T-cell (primary cell): ENCODE data around the gene MRPS14. TPM values are rescaled to one million over a fixed set of nuclear protein-coding genes. Genes with fewer than 3 reads are reported as not detected.

Experiments
- ATAC-seq, 4 experiments: fragments of 200-7000 bp in 3 of 4; fragments of 150-1000 bp in 1 of 4; cut with Tn5 transposase; replicated peaks in 1 of 4; 1 replicate in 3 of 4; 2 replicates in 1 of 4; pipeline ENCODE4 v1.10.0; 2021; ENCODE audit warnings: moderate library complexity in 3 of 4, mild to moderate bottlenecking in 2 of 4, moderate number of reproducible peaks in 1 of 4
- CTCF ChIA-PET, 2 donors: fragments of 300-600 bp; sonication (Branson Sonifier 250); formaldehyde crosslinking; loops; one replicate each; lab custom pipeline; 2022; ENCODE audit warnings: antibody characterized with exemption in 2 of 2; lab: Charles Lee
- POLR2A ChIA-PET, 2 donors: fragments of 300-600 bp; sonication (Branson Sonifier 250); formaldehyde crosslinking; loops; one replicate each; lab custom pipeline; 2022; ENCODE audit warnings: antibody characterized with exemption in 2 of 2; lab: Charles Lee
- DNase-seq, 35 experiments: peaks; one replicate each; pipeline versions ENCODE4 v3.0.0 to v3.0.0-alpha.2; 2013 to 2023
- H3K27ac ChIP-seq: one replicate; pipeline ENCODE4 v1.5.1; 2013; ENCODE audit warnings: low read length
- H3K27me3 ChIP-seq, 2 experiments: replicated peaks in 1 of 2; 1 replicate in 1 of 2; 2 replicates in 1 of 2; pipeline versions ENCODE4 v1.6.1 to v1.7.0; 2013; ENCODE audit warnings: low read length in 1 of 2, mixed read lengths in 1 of 2; ENCODE audit not compliant: control insufficient read depth in 2 of 2, insufficient read depth in 2 of 2; ENCODE audit errors: extremely low read depth in 1 of 2
- H3K36me3 ChIP-seq, 2 donors: 1 replicate in 1 of 2; 2 replicates in 1 of 2; pipeline versions ENCODE4 v1.6.1 to v1.7.0; 2013; ENCODE audit warnings: low read length in 1 of 2; ENCODE audit not compliant: control insufficient read depth in 2 of 2, insufficient read depth in 1 of 2; ENCODE audit errors: extremely low read depth in 1 of 2
- H3K4me1 ChIP-seq, 2 experiments: 1 replicate in 1 of 2; 2 replicates in 1 of 2; pipeline versions ENCODE4 v1.6.1 to v1.7.0; 2013; ENCODE audit warnings: low read length in 2 of 2, mixed read lengths in 1 of 2; ENCODE audit not compliant: insufficient read depth in 2 of 2, control insufficient read depth in 1 of 2; ENCODE audit errors: extremely low read depth in 1 of 2
- H3K4me3 ChIP-seq, 2 donors: 1 replicate in 1 of 2; 2 replicates in 1 of 2; pipeline versions ENCODE4 v1.5.1 to v1.7.0; 2013; ENCODE audit warnings: mild to moderate bottlenecking in 2 of 2, low read length in 1 of 2, moderate library complexity in 1 of 2; ENCODE audit not compliant: control insufficient read depth in 1 of 2; ENCODE audit errors: extremely low read depth in 1 of 2
- H3K9me3 ChIP-seq: 2 replicates; pipeline ENCODE4 v1.7.0; 2013
- H3K27ac Mint-ChIP-seq, 2 donors: one replicate each; pipeline ENCODE4 v1.8.0; 2020 to 2021; ENCODE audit warnings: mild to moderate bottlenecking in 2 of 2, mixed read lengths in 2 of 2
- H3K27me3 Mint-ChIP-seq, 2 donors: one replicate each; pipeline ENCODE4 v1.8.0; 2021 to 2022; ENCODE audit warnings: mixed read lengths in 2 of 2
- H3K36me3 Mint-ChIP-seq: one replicate; pipeline ENCODE4 v1.8.0; 2021; ENCODE audit warnings: mixed read lengths
- H3K4me1 Mint-ChIP-seq, 3 donors: one replicate each; pipeline ENCODE4 v1.8.0; 2020 to 2022; ENCODE audit warnings: mixed read lengths in 3 of 3, mild to moderate bottlenecking in 1 of 3
- H3K4me3 Mint-ChIP-seq, 3 donors: one replicate each; pipeline ENCODE4 v1.8.0; 2020 to 2022; ENCODE audit warnings: mild to moderate bottlenecking in 3 of 3, mixed read lengths in 3 of 3, moderate library complexity in 3 of 3
- H3K9me3 Mint-ChIP-seq, 3 donors: one replicate each; pipeline ENCODE4 v1.8.0; 2020 to 2022; ENCODE audit warnings: mixed read lengths in 3 of 3
- WGBS: methylation state at CpG from one replicate; pipeline ENCODE4 v1.1.5; 2013; ENCODE audit warnings: missing lambda C conversion rate; ENCODE audit not compliant: insufficient coverage; 5-methylcytosine and 5-hydroxymethylcytosine counted together
- total RNA-seq, 35 experiments: library from RNA in 6 of 35; stranded (reverse) in 6 of 35; fragments of 120-200 nt in 1 of 35; gene quantifications; one replicate each; pipeline versions ENCODE4 v1.2.1 to v1.2.4 and lab custom pipeline; 2013 to 2026

MRPS14 gene
- total RNA-seq, 5 donors from 2014 or later (not counting 1 experiment from before 2014, with no cell fraction given), result 14.3 to 28.8 (median 25.8) TPM

DNA sequence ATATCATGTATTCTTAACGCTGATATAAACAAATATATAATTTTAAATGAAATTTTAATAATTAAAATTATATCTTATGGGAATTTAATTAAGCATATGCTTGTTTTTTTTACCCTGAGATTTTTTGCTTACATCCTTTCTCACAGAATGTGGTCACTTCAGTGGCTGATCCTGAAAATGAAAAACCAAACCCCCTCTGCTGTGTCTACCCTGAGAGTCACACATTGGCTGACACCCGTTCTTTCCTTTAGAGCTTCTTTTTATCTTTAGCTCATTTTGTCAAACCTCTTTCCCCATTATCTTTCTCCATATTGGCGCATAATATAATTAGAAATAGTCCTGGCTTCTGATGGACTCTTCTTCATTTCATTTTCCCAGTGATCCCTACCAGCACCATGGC is 34.2 kb downstream of the MRPS14 start:
- Mint-ChIP-seq H3K4me3 (peak overlapping the region; percentile 44 to 81 (median 70)), H3K36me3 (peaks cover 37% of the 10 kb centered on the region), H3K4me1 (peaks cover 31 to 44% (median 36%) of the 10 kb centered on the region in 3 donors), H3K27ac (peak overlapping the region; percentile 87 to 90), H3K27me3 (no peaks in the 10 kb centered on the region), H3K9me3 (no peaks in the 10 kb centered on the region)
- CTCF ChIA-PET, result interaction anchor here (0.6 to 1.6 kb wide), 6 partner anchors 9 to 189 kb away, joined by 3 to 7 read pairs (median 4); partner anchors contain the start of gene CACYBP (in 1 of the 2)
- Histone ChIP-seq H3K36me3 (peaks cover 0 to 13% of the 10 kb centered on the region in 2 donors), H3K9me3 (no peaks in the 10 kb centered on the region), H3K4me1 (peaks cover 5 to 9% of the 10 kb centered on the region in 2 experiments), H3K27me3 (no peaks in the 10 kb centered on the region), H3K4me3 (no peak overlapping the region), H3K27ac (no peak overlapping the region)
- WGBS, result 80% methylated on average over 1 of the region's 3 CpGs
- DNase-seq (no peak), ATAC-seq (no peak)
- POLR2A ChIA-PET, result interaction anchor here in 1 of 2 donors (1.4 to 1.6 kb wide), 3 partner anchors 11 to 25 kb away, joined by 3 to 5 read pairs (median 5); partner anchors contain the start of gene CACYBP

GRCh38 chr1:174988539-174988938 is 34.7 kb downstream of the MRPS14 start:
- peak overlapping the region in 1 of 3 donors; percentile 17 for H3K4me3 Mint-ChIP-seq
- peaks cover 5 to 9% of the 10 kb centered on the region in 2 experiments for H3K4me1 ChIP-seq
- H3K4me1 Mint-ChIP-seq, result peaks cover 31 to 42% (median 36%) of the 10 kb centered on the region in 3 donors
- H3K27me3 ChIP-seq, result no peaks in the 10 kb centered on the region
- peaks cover 34% of the 10 kb centered on the region for H3K36me3 Mint-ChIP-seq
- ATAC-seq (no peak), DNase-seq (no peak)
- POLR2A ChIA-PET, result interaction anchor here in 1 of 2 donors (1.4 to 1.6 kb wide), 3 partner anchors 11 to 24 kb away, joined by 3 to 5 read pairs (median 5); partner anchors contain the start of gene CACYBP
- H3K27ac ChIP-seq, result no peak overlapping the region
- H3K36me3 ChIP-seq, result peaks cover 0 to 10% of the 10 kb centered on the region in 2 donors
- no peaks in the 10 kb centered on the region for H3K9me3 Mint-ChIP-seq
- H3K4me3 ChIP-seq, result no peak overlapping the region
- H3K27me3 Mint-ChIP-seq, result no peaks in the 10 kb centered on the region
- peak overlapping the region in 1 of 2 donors; percentile 71 for H3K27ac Mint-ChIP-seq
- H3K9me3 ChIP-seq, result no peaks in the 10 kb centered on the region
- CTCF ChIA-PET, result interaction anchor here in 1 of 2 donors (0.6 to 1.0 kb wide), 2 partner anchors 10 to 24 kb away, joined by 3 read pairs; no protein-coding TSS in a partner anchor

GRCh38 chr1:174984952-174985351 is 38.3 kb downstream of the MRPS14 start:
- H3K36me3 Mint-ChIP-seq, result peaks cover 64% of the 10 kb centered on the region
- Histone ChIP-seq H3K4me1 (peaks cover 3 to 8% of the 10 kb centered on the region in 2 experiments), H3K4me3 (no peak overlapping the region), H3K9me3 (no peaks in the 10 kb centered on the region), H3K27ac (no peak overlapping the region), H3K36me3 (peaks cover 0 to 24% of the 10 kb centered on the region in 2 donors), H3K27me3 (no peaks in the 10 kb centered on the region)
- H3K4me1 Mint-ChIP-seq, result peaks cover 38 to 54% (median 50%) of the 10 kb centered on the region in 3 donors
- ATAC-seq (no peak), DNase-seq (no peak)
- CTCF ChIA-PET, result interaction anchor here (0.8 to 3.9 kb wide), 4 partner anchors 14 to 185 kb away, joined by 3 to 18 read pairs (median 10); no protein-coding TSS in a partner anchor
- no peak overlapping the region for H3K4me3 Mint-ChIP-seq
- H3K27me3 Mint-ChIP-seq, result no peaks in the 10 kb centered on the region
- peak overlapping the region; percentile 4 to 73 for H3K27ac Mint-ChIP-seq
- POLR2A ChIA-PET, result no interaction called here
- peaks cover 0 to 3% (median 0%) of the 10 kb centered on the region in 3 donors for H3K9me3 Mint-ChIP-seq
- WGBS, result 100% methylated on average over 2 of the region's 4 CpGs

DNA sequence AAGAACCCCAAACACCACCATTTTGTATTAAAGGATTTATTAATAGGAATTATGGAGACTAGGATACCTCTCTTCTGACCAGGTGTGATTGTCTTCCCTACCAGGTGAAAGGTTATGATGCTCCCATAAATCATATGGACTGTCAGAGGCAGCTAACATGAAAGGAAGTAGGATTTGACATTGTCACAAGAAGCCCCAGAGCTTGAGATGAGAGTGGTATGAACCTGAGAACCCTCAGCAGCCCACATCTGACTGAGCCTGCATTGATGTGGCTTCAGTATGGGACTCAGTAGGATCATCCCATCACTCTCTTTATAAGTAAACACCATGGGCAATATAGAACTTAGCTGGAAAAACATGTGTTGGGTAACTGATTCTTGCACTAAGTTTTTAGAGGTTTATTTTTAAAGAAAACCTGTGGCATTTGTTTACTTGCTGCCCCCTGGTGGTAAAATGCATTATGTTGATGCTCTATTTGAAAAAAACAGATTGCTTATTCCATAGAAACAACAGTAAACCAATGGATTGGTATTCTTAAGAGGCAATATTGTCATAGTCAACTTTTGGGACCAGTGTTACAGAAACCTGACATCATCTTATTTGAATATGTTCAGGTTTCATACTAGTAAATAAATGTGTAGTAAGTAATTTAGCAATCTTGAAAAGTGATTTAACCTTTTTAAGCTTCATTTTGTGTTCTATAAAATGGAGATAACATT is 40.1 kb downstream of the MRPS14 start:
- Mint-ChIP-seq H3K4me3 (no peak overlapping the region), H3K27ac (peak overlapping the region; percentile 49 to 64), H3K4me1 (peaks cover 20 to 42% (median 41%) of the 10 kb centered on the region in 3 donors), H3K27me3 (no peaks in the 10 kb centered on the region), H3K36me3 (peaks cover 63% of the 10 kb centered on the region), H3K9me3 (peaks cover 0 to 3% (median 0%) of the 10 kb centered on the region in 3 donors)
- H3K27ac ChIP-seq, result no peak overlapping the region
- H3K27me3 ChIP-seq, result no peaks in the 10 kb centered on the region
- peaks cover 0 to 28% of the 10 kb centered on the region in 2 donors for H3K36me3 ChIP-seq
- ChIA-PET CTCF (interaction anchor here (0.5 to 3.9 kb wide), 22 partner anchors 13 to 721 kb away, joined by 3 to 18 read pairs (median 4); no protein-coding TSS in a partner anchor), POLR2A (interaction anchor here (0.6 to 1.1 kb wide), 4 partner anchors 15 to 1473 kb away, joined by 3 to 4 read pairs (median 4); no protein-coding TSS in a partner anchor)
- peaks cover 0 to 5% of the 10 kb centered on the region in 2 experiments for H3K4me1 ChIP-seq
- no peak overlapping the region for H3K4me3 ChIP-seq
- ATAC-seq (no peak), DNase-seq (peak in 21 of 35 experiments; percentile 15 to 80 (median 41))
- no peaks in the 10 kb centered on the region for H3K9me3 ChIP-seq

- peaks cover 80% of the 10 kb centered on the region for H3K36me3 Mint-ChIP-seq
- ATAC-seq, result peak in 2 of 4 experiments; percentile 38 to 56
These were observed 46.7 kb downstream of the MRPS14 start for GRCh38 chr1:174976436-174977108.

More at GRCh38 chr1:174976436-174977108, 46.7 kb downstream of the MRPS14 start:
- Histone ChIP-seq H3K4me1 (peaks cover 5 to 10% of the 10 kb centered on the region in 2 experiments), H3K27me3 (no peaks in the 10 kb centered on the region), H3K4me3 (no peak overlapping the region), H3K9me3 (no peaks in the 10 kb centered on the region), H3K27ac (no peak overlapping the region), H3K36me3 (peaks cover 2 to 38% of the 10 kb centered on the region in 2 donors)
- Mint-ChIP-seq H3K4me1 (peaks cover 42 to 65% (median 61%) of the 10 kb centered on the region in 3 donors), H3K27ac (peak overlapping the region; percentile 70 to 77), H3K9me3 (no peaks in the 10 kb centered on the region), H3K4me3 (no peak overlapping the region), H3K27me3 (no peaks in the 10 kb centered on the region)
- no peak for DNase-seq
- POLR2A ChIA-PET, result interaction anchor here (0.5 to 1.3 kb wide), 3 partner anchors 13 to 84 kb away, joined by 3 to 12 read pairs (median 7); no protein-coding TSS in a partner anchor
- CTCF ChIA-PET, result interaction anchor here (0.7 to 0.9 kb wide), 2 partner anchors 177 to 478 kb away, joined by 3 to 4 read pairs; no protein-coding TSS in a partner anchor
- WGBS, result no CpG with 5 or more reads among the region's 4 CpGs
